Activated CD4-positive, alpha-beta T cell treated with anti-CD3 and anti-CD28 coated beads, Interleukin-2, amount 50 U/mL, for 4 hours (primary cell): ENCODE measurements around the gene MUC2.

Experiments used
- DNase-seq, 2 experiments: peaks; one replicate each; pipeline ENCODE4 v3.0.0-alpha.2; 2020

MUC2 gene

GRCh38 chr11:1074244-1075221 is at the start of gene MUC2:
MUC2 (plus strand) TSS chr11:1074874.
- no peak for DNase-seq

- DNase-seq = no peak
Observed at GRCh38 chr11:1025410-1026162, 49.1 kb upstream of the MUC2 start.

GRCh38 chr11:1026163-1026450 is 48.6 kb upstream of the MUC2 start:
- no peak for DNase-seq

GRCh38 chr11:1026641-1027482 is 47.8 kb upstream of the MUC2 start:
- no peak for DNase-seq

GRCh38 chr11:1027483-1028290 is 47.0 kb upstream of the MUC2 start:
- no peak for DNase-seq

GRCh38 chr11:1028291-1028540 is 46.5 kb upstream of the MUC2 start:
- DNase-seq = no peak

GRCh38 chr11:1028616-1029015 is 46.1 kb upstream of the MUC2 start:
- no peak for DNase-seq

GRCh38 chr11:1029051-1029450 is 45.6 kb upstream of the MUC2 start:
- no peak for DNase-seq

GRCh38 chr11:1029654-1030053 is 45.0 kb upstream of the MUC2 start:
- no peak for DNase-seq

- DNase-seq = no peak
Observed at GRCh38 chr11:1030086-1030485, 44.6 kb upstream of the MUC2 start.

- DNase-seq = no peak
Observed at GRCh38 chr11:1030556-1030955, 44.1 kb upstream of the MUC2 start.

GRCh38 chr11:1031121-1031899 is 43.4 kb upstream of the MUC2 start:
- DNase-seq = no peak

- DNase-seq = no peak
Observed at GRCh38 chr11:1032310-1032891, 42.3 kb upstream of the MUC2 start.

GRCh38 chr11:1033016-1033798 is 41.5 kb upstream of the MUC2 start:
- no peak for DNase-seq

GRCh38 chr11:1034001-1034400 is 40.7 kb upstream of the MUC2 start:
- no peak for DNase-seq

GRCh38 chr11:1034456-1035295 is 40.0 kb upstream of the MUC2 start:
- DNase-seq = no peak

- no peak for DNase-seq
Observed at GRCh38 chr11:1035577-1036283, 38.9 kb upstream of the MUC2 start.

- DNase-seq = no peak
Observed at GRCh38 chr11:1036303-1036923, 38.3 kb upstream of the MUC2 start, which contains the start of gene MUC6. MUC6 (minus strand) TSS chr11:1036718; CDS start chr11:1036655, 63 bp downstream.
